HG03025 (cell line): Measurements from ENCODE around the gene LAMA4.

Source experiments
- ATAC-seq: cut with Tn5 transposase; IDR thresholded peaks from one replicate; pipeline ENCODE4 v1.9.1; 2021; ENCODE audit warnings: mild to moderate bottlenecking, moderate library complexity; ENCODE audit not compliant: unreplicated experiment, low FRiP score

Gene LAMA4

DNA sequence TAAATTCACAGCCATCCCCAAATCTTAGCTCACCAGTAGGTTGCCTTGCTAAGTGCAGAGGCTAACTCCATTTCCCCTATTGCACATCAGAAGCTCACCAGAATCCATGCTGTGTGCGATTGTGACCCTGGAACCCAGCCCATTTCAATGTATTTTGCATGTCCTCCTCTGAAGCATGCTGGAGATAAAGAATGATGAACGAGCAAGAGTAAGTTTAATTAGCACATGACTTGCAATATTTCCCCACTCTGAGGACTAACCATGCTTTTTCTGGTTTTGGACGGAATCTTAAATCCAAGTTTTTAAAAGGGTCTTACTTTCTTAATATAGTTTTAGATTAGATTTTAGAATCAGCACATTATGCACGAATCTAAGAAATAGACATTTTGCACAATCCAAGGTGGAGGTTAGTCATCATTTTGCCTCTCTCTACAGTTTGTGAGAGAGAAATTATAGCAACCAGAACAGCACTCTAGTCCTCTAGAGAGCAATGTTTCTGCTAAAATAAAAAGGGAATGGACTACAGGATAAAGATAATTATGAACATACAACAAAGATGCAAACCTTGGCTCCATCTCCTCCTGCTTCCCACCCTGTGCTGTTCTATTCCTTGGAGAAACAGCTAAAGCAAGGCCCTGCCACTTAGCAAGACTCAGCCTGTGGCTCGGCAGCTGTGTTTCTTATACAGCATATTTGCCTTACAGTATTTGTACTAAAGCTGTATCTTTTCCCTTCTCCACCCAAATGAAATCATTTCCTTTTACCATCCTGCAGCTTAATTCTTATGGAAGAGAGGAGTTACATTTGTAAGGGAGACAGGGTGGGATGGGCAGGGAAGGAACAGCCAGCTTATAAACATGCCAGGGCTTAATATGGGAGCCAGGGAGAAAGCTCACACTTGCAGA, 24.9 kb upstream of the LAMA4 start:
- ATAC-seq: no peak

DNA sequence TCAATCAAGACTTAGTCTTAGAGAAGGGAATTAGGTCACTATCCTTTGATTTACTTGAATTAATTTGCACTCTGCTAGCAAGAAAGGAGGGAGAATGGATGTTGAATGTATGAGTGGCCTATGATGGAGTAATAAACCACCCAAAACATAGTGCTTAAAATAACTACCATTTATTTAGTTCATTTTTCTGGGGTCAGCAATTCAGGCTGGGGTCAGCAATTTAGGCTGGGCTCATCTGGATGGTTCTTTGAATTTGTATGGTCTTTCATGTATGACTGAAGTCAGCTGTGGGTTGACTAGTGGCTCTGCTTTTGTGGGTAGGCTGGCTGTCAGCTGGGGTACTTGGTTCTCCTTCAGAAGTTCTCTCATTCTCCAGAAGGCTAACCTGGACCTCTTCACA, 21.0 kb upstream of the LAMA4 start:
- ATAC-seq: no peak

DNA sequence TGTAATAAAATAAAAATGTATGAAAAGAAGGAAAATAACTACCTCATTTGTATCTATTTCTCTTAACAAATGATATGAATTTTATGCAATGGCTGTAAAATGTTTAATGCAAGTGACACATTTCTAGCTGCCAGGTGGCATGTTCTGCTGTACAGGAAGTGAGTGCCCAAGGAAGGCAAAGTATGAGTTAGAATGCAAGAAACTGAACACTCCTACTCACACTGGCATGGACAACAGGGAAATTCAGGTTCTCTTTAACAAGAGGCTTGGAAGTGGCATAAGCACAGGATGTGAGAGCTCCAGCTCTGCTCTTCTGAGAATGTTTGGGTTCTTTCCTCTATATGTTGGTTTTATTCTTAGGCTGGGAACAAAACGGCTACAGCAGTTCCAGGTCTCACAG, 20.4 kb upstream of the LAMA4 start:
- no peak for ATAC-seq

DNA sequence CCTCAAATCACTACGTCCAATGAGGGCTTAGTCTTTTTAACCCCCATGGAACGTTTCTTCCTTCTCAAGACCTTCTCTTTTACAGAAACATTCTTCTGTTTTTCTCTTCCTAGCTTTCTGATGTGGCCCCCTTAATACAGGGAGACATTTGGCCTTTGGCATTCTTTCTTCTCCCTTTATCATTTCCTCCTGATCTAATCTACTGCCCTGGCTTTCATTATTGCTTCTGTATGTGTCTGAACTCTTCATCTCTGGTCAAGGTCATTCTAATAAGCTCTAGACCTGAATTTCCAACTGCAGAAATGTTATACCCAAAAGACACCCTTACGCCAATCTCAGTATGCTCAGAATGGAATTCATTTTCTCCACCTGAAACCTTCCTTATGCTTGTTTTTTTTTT, 18.4 kb upstream of the LAMA4 start:
- ATAC-seq: no peak

DNA sequence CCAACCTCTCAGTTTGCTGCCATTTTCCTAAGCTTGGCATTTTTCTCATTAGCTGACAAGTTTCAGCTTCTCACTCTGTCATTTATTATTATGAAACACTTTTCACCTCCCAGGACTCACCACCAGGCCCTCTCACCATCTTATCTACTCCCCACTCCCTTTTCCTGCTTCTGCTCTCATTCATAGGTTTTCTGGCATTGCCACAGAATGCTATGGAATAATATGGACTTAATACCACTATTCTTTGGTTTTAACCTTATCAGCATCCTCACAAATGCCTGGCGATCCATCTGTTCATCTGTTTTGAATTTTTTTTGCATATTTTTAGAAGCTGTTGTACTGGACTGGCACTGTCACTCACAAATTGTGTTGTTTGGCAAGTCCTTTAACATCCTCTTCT, 16.4 kb upstream of the LAMA4 start:
- no peak for ATAC-seq

DNA sequence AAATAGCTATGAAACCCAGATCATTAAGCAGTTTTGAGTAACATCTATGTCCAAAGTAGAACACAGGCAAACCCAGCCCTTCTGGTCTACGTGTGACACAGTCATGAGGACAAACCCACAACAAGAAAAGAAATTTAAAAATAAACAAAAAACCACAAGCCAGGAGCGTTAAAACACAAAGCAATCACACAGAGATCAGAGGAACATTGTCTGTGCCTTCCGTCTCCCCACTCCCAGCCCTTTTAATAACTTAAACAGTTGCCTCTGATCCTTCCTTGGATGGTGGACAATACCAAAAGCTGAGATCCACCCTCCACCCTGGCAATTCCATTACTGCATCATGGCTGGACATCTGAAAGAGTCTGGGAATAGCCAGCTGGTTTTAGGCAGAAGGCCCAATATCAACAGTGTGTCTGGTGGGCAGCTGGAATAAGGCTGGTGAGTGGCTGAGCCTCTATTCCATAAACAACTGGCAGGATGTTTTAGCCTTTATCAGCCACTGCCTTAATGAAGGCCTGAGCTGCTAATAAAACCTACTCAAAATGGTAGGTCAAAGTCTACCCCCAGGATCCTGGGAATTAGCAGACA, 15.7 kb upstream of the LAMA4 start:
- ATAC-seq: no peak

DNA sequence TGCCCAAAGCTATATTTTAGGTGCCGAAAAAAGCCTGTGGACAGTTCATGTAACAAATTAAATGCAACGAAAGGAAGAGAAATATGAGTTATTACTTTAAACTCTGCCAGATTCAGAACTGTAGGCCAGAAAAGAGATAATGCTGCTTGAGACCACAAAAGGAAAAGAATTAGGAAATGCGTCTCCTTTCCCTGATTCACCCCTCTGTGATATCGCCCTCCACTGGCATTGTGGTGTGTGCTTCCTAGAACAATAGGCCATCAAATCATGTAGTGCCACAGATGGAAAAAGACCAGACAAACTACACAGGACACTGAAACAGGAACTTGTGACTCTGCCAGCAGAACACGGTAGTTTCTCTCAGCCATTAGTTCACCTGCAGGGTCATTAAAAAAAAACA, 14.7 kb upstream of the LAMA4 start:
- ATAC-seq: no peak

DNA sequence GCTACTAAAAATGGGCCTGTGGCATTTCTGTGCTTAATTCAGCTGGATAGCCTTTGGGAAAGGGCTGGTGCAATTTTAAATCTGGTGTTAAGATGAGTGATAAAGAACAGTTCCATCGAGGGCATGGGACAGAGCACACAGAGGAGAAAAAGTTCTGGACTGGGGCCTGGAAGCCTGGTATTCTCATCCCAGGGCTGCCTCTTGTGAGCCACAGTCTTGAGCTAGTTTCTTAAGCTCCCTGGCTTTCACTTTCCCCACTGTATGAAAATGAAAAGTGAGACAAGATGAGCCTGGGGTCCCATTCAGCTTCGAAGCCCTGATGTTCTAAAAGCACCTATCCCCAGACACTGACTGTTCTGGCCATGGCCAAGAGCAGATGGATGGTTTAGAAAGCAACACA, 14.3 kb upstream of the LAMA4 start:
- no peak for ATAC-seq

DNA sequence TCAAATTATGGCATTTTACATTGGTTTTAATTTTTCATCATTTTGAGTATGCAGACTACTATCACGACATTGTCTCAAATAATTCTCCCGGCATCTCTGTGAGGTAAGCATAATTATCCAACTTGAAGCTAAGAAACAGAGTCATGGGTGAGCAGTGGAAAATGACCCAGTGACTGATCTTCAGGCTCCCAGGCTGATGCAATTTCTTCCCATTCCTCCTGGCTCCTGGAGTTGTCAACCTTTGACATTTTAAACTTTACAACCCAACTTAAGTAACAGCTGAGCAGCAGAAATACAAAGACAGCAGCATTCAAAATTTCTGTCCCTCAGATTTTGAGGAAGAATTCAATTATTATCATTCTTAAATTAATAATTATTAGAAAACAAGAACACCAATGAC, 13.7 kb upstream of the LAMA4 start:
- ATAC-seq: no peak

DNA sequence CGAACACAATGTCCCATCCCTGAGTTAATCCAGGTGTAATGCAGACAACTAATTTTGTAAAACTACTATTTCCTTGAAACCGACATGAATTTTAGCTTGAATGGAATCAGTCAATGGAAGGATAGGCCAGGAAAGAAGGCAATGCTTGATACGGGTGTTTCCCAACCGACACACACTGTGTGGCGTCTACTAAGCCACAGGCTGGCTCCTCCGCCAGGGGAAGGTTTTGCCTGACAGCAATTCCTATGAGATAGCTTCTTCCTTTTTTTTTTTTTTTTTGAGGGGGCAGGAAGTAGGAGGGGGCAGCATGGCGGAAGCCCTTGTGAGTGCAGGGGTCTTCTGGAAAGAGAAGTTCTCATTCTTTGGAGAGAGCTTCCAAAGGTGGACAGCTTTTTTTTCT, 12.0 kb upstream of the LAMA4 start:
- ATAC-seq: no peak

DNA sequence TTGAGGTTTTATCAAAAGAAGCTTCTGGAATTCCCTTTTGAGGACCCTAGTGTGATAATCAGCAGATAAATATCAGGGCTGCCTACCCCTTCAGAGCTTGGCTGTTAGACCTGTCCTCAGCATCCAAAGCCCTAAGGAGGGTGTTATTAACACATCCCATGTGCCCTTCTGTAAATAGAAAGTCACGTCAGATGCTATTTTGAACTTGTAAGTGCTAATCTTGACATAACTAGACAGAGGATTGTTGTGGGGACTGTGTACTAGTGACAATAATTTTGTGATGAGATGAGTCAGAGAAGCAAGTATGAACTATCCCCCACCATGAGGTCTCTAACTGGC, 4.9 kb upstream of the LAMA4 start:
- ATAC-seq: no peak

DNA sequence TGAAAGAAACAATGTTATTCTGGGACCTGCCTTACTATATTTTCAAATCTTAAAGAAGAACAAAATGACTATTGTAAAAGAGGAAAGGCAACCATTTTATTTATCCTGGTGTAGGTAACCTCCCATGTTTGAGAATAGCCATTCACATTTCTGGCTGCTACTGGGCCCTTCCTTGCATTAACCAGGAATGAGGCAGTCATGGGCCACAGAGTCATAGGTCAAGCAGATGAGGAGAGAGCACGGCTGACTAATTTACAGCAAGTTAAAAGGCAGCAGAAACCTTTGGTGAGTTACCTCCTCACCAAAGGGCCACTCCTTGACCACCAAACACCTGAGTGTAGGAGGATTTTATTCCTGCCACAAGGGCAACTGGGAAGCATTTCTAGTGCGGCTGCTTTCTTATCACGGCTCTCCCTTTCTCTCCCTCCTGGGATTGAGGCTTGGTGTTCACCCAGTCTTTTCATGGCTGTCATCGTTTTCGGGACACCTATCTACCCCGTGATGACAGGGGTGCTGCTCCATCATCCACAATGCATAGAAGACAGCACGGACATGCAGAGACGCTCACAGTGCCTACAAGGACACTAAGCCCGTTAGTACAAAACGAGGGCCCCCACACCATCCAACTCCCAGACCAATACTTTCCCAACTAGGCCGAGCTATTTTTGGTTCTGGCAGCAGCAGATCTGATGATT, 4.4 kb upstream of the LAMA4 start:
- no peak for ATAC-seq

DNA sequence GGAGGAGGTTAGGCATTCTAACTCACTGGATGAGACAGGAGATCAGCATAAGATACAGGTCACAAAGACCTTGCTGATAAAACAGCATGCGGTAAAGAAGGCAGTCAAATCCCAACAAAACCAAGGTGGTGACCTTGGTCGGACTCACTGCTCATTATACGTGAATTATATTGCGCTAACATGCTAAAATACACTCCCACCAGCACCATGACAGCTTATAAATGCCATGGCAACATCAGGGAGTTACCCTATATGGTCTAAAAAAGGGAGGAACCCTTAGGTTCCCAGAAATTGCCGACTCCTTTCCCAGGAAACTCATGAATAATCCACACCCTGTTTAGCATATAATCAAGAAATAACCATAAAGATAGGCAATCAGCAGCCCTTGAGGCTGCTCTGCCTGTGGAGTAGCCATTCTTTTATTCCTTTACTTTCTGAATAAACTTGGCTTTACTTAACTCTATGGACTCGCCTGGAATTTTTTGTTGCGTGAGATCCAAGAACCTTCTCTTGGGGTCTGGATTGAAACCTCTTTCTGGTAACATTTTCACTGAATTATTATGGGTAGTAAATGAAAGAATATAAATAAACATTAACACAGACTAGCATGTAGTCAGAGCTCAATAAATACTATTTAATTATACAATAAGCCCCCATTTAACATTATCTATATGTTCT, 3.0 kb upstream of the LAMA4 start:
- ATAC-seq: no peak

DNA sequence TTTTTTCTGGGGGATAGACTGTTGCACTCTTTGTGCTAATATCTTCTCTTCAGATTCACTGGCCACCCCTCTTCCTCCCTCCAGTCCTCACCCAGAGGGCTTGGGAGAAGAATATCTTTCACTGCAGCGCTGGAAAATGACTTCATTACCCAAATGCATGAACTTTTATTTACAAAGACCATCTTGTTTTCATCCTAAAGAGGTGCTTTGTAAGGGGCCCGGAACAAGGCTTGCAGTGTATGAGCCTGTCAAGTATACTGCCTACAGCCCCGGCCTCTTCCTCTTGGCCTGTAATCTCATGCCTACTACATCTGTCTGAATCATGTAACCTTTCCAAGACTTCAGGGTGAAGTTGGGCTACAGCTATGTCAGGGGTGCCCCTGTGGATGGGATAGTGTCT, 554 bp upstream of the LAMA4 start:
- no peak for ATAC-seq

DNA sequence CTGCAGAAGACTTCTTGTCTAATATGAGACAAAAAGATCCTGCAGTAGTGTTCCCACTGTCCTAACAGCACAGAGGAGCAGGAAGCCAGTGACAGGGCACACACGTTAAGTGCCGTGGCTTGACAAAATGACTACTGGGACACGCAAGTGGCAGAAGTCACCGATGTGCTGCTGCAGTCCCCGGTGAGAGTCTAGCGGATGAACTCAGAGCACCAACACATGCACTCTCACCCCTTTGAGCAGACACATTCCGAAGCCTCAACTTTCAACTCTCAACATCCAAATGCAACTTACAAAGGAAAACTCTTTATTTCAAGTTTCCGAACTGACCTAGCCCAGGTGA, 898 bp downstream of the LAMA4 start:
- no peak for ATAC-seq

DNA sequence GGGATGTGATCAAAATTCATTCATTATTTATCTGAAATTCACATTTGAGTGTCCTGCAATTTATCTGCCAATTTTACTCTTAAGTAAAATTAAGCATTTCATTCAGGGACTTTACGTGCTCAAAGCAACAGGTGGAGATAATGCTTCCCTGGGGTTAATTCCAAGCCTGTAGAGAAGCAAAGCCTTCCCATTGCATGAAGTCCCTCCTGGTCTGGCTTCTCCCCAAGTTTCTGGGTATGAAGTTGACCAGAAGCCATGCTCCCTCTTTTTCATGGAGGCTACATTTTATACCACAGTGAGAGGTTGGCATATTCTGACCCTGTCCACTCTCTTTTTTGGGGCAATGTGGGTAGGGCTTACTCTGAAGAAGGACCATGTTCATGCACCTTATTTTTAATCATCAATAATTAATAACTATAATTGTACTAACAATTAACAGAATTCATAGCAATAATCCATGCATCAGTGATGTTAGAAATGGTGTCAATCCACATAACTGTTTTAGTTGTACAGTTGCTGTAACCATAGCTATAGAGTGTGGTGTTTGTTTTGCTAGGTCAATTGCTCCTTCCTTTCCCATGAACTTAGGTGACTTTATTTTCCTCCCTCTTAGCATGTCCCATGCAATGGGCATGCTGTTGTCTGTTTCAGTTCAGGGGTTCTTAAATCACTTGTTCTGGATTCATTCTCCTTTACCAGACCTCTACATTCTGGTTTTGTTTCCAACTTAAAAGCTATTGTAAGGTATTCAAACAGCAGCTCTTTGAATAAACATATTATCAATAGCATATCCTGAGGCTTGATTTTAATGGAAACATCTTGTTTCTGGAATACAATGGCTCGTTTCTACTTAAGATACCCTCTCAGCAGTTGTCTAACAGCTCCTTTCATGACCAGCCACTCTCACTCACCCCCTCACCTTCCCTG, 1.5 kb downstream of the LAMA4 start:
- no peak for ATAC-seq

DNA sequence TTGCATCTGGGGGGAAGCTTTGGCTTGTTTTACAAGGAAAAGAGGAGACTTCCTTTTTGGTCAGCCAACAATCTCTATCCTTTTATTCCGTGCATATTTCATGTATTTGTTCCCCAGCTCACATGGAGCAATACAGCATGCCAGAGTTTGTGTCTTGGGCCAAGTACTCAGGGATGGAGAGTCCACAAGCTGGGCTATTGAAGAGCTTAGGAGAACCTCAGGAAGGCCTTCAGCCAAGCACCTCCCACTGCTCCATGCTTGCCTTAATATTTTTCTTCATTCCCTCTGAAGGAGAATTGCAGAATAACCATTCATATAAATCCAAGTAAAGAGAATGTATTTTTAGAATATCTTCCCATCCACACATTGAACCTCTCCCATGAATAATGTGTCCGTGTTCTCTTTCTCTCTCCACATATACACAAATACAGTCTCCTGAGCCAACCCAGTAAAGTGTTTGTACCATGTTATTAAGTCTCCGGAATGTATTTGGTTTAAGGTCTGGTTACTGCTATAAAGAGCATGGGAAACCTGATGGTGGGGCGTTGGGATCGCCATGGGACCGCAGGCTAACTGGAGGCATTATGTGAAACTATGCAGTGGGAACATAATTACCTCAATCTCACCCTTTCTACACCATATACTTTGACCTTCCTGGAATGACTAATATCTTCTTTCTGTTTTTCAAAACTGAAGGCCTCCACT, 3.0 kb downstream of the LAMA4 start:
- ATAC-seq: no peak

DNA sequence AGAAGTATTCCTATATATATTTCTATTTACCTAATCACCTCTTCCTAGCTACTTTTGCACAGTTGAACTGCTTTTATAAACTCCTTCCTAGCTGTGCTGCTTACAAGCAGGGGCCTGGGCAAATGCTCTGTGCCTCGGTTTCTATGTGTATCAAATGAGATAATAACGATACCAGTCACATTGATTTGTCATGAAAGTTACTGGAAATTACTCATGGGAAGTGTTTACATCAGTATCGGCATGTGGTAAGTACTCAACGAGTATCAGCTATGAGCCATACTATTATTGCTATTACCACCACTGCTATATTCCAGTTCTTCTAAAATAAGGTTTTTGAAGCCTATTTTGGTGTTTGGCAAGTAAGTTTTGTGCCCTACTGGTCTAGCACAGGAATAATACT, 4.9 kb downstream of the LAMA4 start:
- ATAC-seq: no peak

DNA sequence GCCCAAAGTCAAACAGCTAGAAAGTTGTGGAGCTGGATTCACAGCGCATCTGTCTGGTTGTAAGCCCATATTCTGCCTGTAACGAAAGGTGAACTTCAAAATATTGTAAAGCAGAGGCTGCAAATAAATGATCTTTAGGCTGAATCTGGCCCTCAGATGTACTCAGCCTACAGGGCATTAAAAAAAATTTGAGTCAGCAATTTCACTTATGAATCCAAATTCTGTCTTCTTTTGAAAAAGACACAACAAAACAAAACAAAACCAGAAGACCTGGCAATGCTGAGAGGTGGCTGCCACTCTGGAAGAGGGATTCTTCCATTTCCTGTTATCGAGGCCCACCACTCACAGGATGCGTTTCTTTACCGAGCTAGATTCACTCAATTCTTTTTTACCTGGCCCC, 7.1 kb downstream of the LAMA4 start:
- no peak for ATAC-seq
